HG02884 (cell line): Measurements from ENCODE around the gene ZNF831.

ENCODE experiments used
- ATAC-seq: cut with Tn5 transposase; IDR thresholded peaks from one replicate; pipeline ENCODE4 v1.9.1; 2021; ENCODE audit warnings: mild to moderate bottlenecking, moderate library complexity; ENCODE audit not compliant: unreplicated experiment

The ZNF831 gene

DNA sequence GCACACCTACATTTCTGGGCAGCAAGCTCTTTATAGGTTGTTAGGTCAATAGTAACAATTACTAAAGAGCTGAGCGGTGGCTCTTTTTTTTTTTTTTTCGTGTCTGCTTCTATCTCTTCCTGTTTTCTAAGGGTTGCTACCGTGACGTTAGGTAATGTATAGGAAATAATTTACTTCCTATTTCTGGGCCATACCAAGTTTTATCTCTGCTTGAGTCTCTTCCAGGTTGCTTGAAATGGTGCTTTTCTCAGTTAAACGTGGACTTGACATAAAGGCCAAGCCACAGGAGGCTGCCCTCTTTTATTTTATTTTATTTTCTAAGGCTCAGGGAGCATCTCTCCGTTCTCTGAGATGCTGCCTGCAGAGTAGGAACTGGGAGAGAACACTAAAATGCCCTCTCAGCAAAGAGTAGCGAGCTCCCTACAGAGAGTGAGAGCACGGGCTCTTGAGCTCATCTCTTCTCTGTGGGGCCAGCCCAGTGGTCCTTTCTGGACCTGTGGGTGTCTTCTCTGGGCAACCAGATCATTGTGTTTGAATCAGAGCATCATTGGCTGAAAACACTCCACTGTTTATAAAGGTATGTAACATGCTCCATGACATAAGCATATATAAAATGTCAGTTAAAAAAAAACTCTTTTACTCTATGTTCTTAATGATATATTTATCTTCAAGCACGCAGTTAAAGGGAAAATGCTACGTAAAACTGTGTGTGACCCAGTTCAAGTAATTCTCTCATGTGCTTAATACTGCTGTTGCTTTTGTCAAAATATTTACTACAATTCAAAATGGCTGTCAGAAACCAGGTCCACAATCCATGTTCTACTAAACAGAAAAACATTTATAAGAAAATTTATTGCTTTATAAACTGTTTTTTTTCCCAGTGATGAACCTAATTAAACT, at the start of gene ZNF831:
Gene ZNF831 (plus strand): TSS at position 191 of the 900 bp plus-strand sequence. CDS start 27,199 bp downstream, outside the sequence.
- no peak for ATAC-seq

DNA sequence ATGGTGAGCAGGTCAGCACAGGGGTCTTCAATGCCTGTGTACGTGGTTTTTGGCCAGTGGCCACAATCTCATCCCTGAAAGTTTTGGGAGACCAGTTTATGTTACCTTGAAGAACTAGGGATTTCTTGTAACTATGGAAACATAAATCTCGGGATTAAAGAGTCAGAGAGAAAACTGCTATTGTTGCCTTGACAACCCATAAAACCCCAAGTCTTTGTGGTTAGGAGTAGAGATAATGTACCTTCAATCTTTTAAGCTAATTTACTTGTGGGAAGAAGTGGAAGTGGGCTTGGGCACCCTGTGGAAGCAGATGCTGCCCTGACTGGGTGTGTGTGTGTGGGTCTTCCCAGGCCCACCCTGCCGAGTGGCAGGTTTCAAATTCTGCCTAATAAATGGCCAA, 46.1 kb upstream of the ZNF831 start:
- ATAC-seq = no peak

DNA sequence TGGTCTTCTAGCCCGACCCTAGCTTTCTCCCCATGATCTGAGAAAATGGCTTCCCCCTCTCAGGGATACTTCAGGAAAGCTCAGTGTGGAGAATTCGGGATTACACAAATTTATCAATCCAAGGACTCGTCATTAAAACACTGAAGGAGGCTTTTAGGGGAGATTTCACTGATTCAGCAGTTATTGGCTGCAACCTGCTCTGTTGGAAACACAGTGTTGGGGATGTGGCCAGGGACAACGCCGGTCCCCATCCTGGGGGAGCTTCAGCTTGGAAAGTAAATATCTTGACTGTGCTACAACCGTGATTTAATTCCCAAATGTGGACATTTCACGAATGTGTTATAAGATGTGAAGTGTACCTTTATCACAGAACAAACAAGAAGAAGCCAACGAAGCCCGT, 44.8 kb upstream of the ZNF831 start:
- ATAC-seq = no peak

GRCh38 chr20:59120491-59120890, 43.1 kb upstream of the ZNF831 start:
- ATAC-seq = no peak

DNA sequence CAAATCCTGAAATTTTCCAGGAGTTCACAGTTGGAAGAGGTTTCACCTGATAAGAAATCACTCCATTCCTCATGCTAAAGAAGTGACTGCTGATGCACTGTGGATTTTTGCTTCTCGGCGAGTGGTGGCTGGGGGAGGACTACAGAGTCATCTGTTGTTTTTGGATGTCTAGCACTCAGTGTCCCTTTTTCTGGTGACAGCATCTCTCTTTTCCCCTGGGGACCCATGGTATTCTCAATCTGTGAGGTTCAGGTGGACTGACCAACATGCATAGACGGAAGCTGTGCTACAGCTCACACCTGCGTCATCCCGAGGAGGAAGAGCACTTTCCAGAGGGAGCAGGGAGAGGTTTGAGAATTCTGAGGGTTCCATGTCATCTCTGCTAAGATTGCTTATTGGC, 42.7 kb upstream of the ZNF831 start:
- ATAC-seq = no peak

GRCh38 chr20:59121714-59122565, 41.7 kb upstream of the ZNF831 start:
- ATAC-seq = no peak

DNA sequence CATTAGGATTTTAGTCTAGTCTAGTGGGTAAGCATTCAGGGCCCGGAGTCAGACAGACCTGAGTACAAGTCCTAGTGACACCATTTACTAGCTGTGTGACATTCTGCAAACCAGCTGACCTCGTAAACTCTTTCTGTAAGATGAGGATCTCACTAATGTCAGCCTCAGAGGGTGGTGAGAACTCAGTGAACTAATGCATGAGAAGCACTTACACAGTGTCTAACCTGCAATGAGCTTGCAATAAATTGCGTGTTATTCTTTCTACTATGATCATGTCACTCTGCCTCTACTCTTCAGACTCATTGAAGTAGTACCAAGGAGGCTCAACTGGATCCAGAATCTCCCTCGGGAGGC, 41.1 kb upstream of the ZNF831 start:
- no peak for ATAC-seq

GRCh38 chr20:59123011-59123677, 40.5 kb upstream of the ZNF831 start:
- ATAC-seq = no peak

- no peak for ATAC-seq
Measured at GRCh38 chr20:59123678-59124255, 39.9 kb upstream of the ZNF831 start.

GRCh38 chr20:59124296-59125029, 39.2 kb upstream of the ZNF831 start:
- ATAC-seq = no peak

- no peak for ATAC-seq
Measured at GRCh38 chr20:59125332-59125731, 38.3 kb upstream of the ZNF831 start.

- ATAC-seq = no peak
Measured at GRCh38 chr20:59125836-59126235, 37.8 kb upstream of the ZNF831 start.

GRCh38 chr20:59127839-59128238, 35.8 kb upstream of the ZNF831 start:
- ATAC-seq = no peak

GRCh38 chr20:59131551-59132285, 31.9 kb upstream of the ZNF831 start:
- no peak for ATAC-seq

- ATAC-seq = no peak
Measured at GRCh38 chr20:59134182-59134581, 29.4 kb upstream of the ZNF831 start.

GRCh38 chr20:59135093-59135492, 28.5 kb upstream of the ZNF831 start:
- ATAC-seq = no peak

- ATAC-seq = no peak
Measured at GRCh38 chr20:59136027-59136426, 27.6 kb upstream of the ZNF831 start.

GRCh38 chr20:59137532-59137931, 26.1 kb upstream of the ZNF831 start:
- no peak for ATAC-seq

GRCh38 chr20:59138114-59138748, 25.4 kb upstream of the ZNF831 start:
- no peak for ATAC-seq
